Measurements from ENCODE around the gene MAP1LC3B.

MAP1LC3B gene

GRCh38 chr16:87441886-87442580 lies 49.9 kb downstream of the MAP1LC3B start:
- DNase-seq, result no peak
- H3K79me2 ChIP-seq (ENCODE audit: control insufficient read depth, insufficient read depth, low read length), result no peaks in the 10 kb centered on the region
- WGBS (ENCODE audit: extremely low coverage, insufficient coverage, low lambda C conversion rate), result no CpG with 5 or more reads among the region's 12 CpGs
- no peak overlapping the region for H3K9ac ChIP-seq (ENCODE audit: low read length)
- peaks cover 4% of the 10 kb centered on the region for H3K79me1 ChIP-seq (ENCODE audit: low read length)
- no peak overlapping the region for H3K4me3 ChIP-seq (ENCODE audit: low read length)
- H3K23ac ChIP-seq (ENCODE audit: low read length), result no peak overlapping the region
- H3K36me3 ChIP-seq (ENCODE audit: control insufficient read depth, insufficient read depth, low read length), result peaks cover 2% of the 10 kb centered on the region
- H2BK15ac ChIP-seq (replicated peaks; ENCODE audit: low read depth), result no peak overlapping the region
- no peak overlapping the region for H3K4me2 ChIP-seq (ENCODE audit: low read length)
- no peak overlapping the region for H3K18ac ChIP-seq (ENCODE audit: low read length)
- no peaks in the 10 kb centered on the region for H3K27me3 ChIP-seq (ENCODE audit: insufficient read depth, low read length, poor library complexity)
- H4K5ac ChIP-seq (ENCODE audit: low read length), result no peak overlapping the region
- H3K27ac ChIP-seq (ENCODE audit: low read depth, low read length), result no peak overlapping the region
- H4K8ac ChIP-seq (ENCODE audit: low read depth, low read length), result no peak overlapping the region
- H2BK120ac ChIP-seq (ENCODE audit: low read depth, low read length), result no peak overlapping the region
- H3K4ac ChIP-seq (ENCODE audit: low read depth, low read length), result no peak overlapping the region
- no peak overlapping the region for H2BK5ac ChIP-seq (ENCODE audit: low read length)
- no peaks in the 10 kb centered on the region for H3K4me1 ChIP-seq (ENCODE audit: control insufficient read depth, low read depth, low read length)
- H2AK5ac ChIP-seq (ENCODE audit: low read length), result no peak overlapping the region
- H3K56ac ChIP-seq (ENCODE audit: low read length), result no peak overlapping the region

- Histone ChIP-seq H3K4me2 (ENCODE audit: low read length) (no peak overlapping the region), H3K27ac (ENCODE audit: low read depth, low read length) (no peak overlapping the region), H3K79me1 (ENCODE audit: low read length) (peaks cover 4% of the 10 kb centered on the region), H3K56ac (ENCODE audit: low read length) (no peak overlapping the region), H3K27me3 (ENCODE audit: insufficient read depth, low read length, poor library complexity) (no peaks in the 10 kb centered on the region), H2BK15ac (replicated peaks; ENCODE audit: low read depth) (no peak overlapping the region), H3K18ac (ENCODE audit: low read length) (no peak overlapping the region), H3K9ac (ENCODE audit: low read length) (no peak overlapping the region), H4K8ac (ENCODE audit: low read depth, low read length) (no peak overlapping the region), H4K5ac (ENCODE audit: low read length) (no peak overlapping the region), H3K4me3 (ENCODE audit: low read length) (no peak overlapping the region), H3K4me1 (ENCODE audit: control insufficient read depth, low read depth, low read length) (no peaks in the 10 kb centered on the region), H2BK5ac (ENCODE audit: low read length) (no peak overlapping the region), H3K4ac (ENCODE audit: low read depth, low read length) (no peak overlapping the region), H3K23ac (ENCODE audit: low read length) (no peak overlapping the region), H2AK5ac (ENCODE audit: low read length) (no peak overlapping the region), H3K79me2 (ENCODE audit: control insufficient read depth, insufficient read depth, low read length) (no peaks in the 10 kb centered on the region), H2BK120ac (ENCODE audit: low read depth, low read length) (no peak overlapping the region), H3K36me3 (ENCODE audit: control insufficient read depth, insufficient read depth, low read length) (peaks cover 3% of the 10 kb centered on the region)
- DNase-seq, result no peak
- WGBS (ENCODE audit: extremely low coverage, insufficient coverage, low lambda C conversion rate), result no CpG with 5 or more reads among the region's 4 CpGs
Observed at GRCh38 chr16:87442581-87442966, 50.4 kb downstream of the MAP1LC3B start.

GRCh38 chr16:87443016-87443415 lies 50.9 kb downstream of the MAP1LC3B start:
- no peak overlapping the region for H2BK120ac ChIP-seq (ENCODE audit: low read depth, low read length)
- no peak overlapping the region for H3K4ac ChIP-seq (ENCODE audit: low read depth, low read length)
- no peak overlapping the region for H2BK5ac ChIP-seq (ENCODE audit: low read length)
- no peak overlapping the region for H4K5ac ChIP-seq (ENCODE audit: low read length)
- H3K27me3 ChIP-seq (ENCODE audit: insufficient read depth, low read length, poor library complexity), result no peaks in the 10 kb centered on the region
- no peak for DNase-seq
- H3K27ac ChIP-seq (ENCODE audit: low read depth, low read length), result no peak overlapping the region
- no peak overlapping the region for H3K9ac ChIP-seq (ENCODE audit: low read length)
- H3K79me1 ChIP-seq (ENCODE audit: low read length), result peaks cover 4% of the 10 kb centered on the region
- peaks cover 6% of the 10 kb centered on the region for H3K36me3 ChIP-seq (ENCODE audit: control insufficient read depth, insufficient read depth, low read length)
- H2BK15ac ChIP-seq (replicated peaks; ENCODE audit: low read depth), result no peak overlapping the region
- no peak overlapping the region for H2AK5ac ChIP-seq (ENCODE audit: low read length)
- no peak overlapping the region for H3K56ac ChIP-seq (ENCODE audit: low read length)
- H3K23ac ChIP-seq (ENCODE audit: low read length), result no peak overlapping the region
- WGBS (ENCODE audit: extremely low coverage, insufficient coverage, low lambda C conversion rate), result no CpG with 5 or more reads among the region's 8 CpGs
- H4K8ac ChIP-seq (ENCODE audit: low read depth, low read length), result no peak overlapping the region
- H3K4me3 ChIP-seq (ENCODE audit: low read length), result no peak overlapping the region
- no peak overlapping the region for H3K18ac ChIP-seq (ENCODE audit: low read length)
- H3K4me1 ChIP-seq (ENCODE audit: control insufficient read depth, low read depth, low read length), result no peaks in the 10 kb centered on the region
- no peak overlapping the region for H3K4me2 ChIP-seq (ENCODE audit: low read length)
- no peaks in the 10 kb centered on the region for H3K79me2 ChIP-seq (ENCODE audit: control insufficient read depth, insufficient read depth, low read length)

- DNase-seq, result no peak
- H3K56ac ChIP-seq (ENCODE audit: low read length), result no peak overlapping the region
- H3K18ac ChIP-seq (ENCODE audit: low read length), result no peak overlapping the region
- H3K9ac ChIP-seq (ENCODE audit: low read length), result no peak overlapping the region
- WGBS (ENCODE audit: extremely low coverage, insufficient coverage, low lambda C conversion rate), result no CpG with 5 or more reads among the region's 3 CpGs
- H2BK5ac ChIP-seq (ENCODE audit: low read length), result no peak overlapping the region
- peaks cover 4% of the 10 kb centered on the region for H3K79me1 ChIP-seq (ENCODE audit: low read length)
- H3K4me3 ChIP-seq (ENCODE audit: low read length), result no peak overlapping the region
- no peak overlapping the region for H3K4me2 ChIP-seq (ENCODE audit: low read length)
- no peaks in the 10 kb centered on the region for H3K79me2 ChIP-seq (ENCODE audit: control insufficient read depth, insufficient read depth, low read length)
- H4K8ac ChIP-seq (ENCODE audit: low read depth, low read length), result no peak overlapping the region
- no peak overlapping the region for H3K27ac ChIP-seq (ENCODE audit: low read depth, low read length)
- no peak overlapping the region for H3K4ac ChIP-seq (ENCODE audit: low read depth, low read length)
- no peak overlapping the region for H2BK120ac ChIP-seq (ENCODE audit: low read depth, low read length)
- H3K27me3 ChIP-seq (ENCODE audit: insufficient read depth, low read length, poor library complexity), result no peaks in the 10 kb centered on the region
- H3K4me1 ChIP-seq (ENCODE audit: control insufficient read depth, low read depth, low read length), result no peaks in the 10 kb centered on the region
- no peak overlapping the region for H2BK15ac ChIP-seq (replicated peaks; ENCODE audit: low read depth)
- H4K5ac ChIP-seq (ENCODE audit: low read length), result no peak overlapping the region
- no peak overlapping the region for H2AK5ac ChIP-seq (ENCODE audit: low read length)
- no peak overlapping the region for H3K23ac ChIP-seq (ENCODE audit: low read length)
- peaks cover 6% of the 10 kb centered on the region for H3K36me3 ChIP-seq (ENCODE audit: control insufficient read depth, insufficient read depth, low read length)
Observed at GRCh38 chr16:87443964-87444363, 51.8 kb downstream of the MAP1LC3B start.

- Histone ChIP-seq H3K56ac (ENCODE audit: low read length) (no peak overlapping the region), H3K79me2 (ENCODE audit: control insufficient read depth, insufficient read depth, low read length) (no peaks in the 10 kb centered on the region), H3K9ac (ENCODE audit: low read length) (no peak overlapping the region), H3K4me2 (ENCODE audit: low read length) (no peak overlapping the region), H2BK120ac (ENCODE audit: low read depth, low read length) (no peak overlapping the region), H3K23ac (ENCODE audit: low read length) (no peak overlapping the region), H4K5ac (ENCODE audit: low read length) (no peak overlapping the region), H3K4ac (ENCODE audit: low read depth, low read length) (no peak overlapping the region), H2BK5ac (ENCODE audit: low read length) (no peak overlapping the region), H2AK5ac (ENCODE audit: low read length) (no peak overlapping the region), H3K27me3 (ENCODE audit: insufficient read depth, low read length, poor library complexity) (no peaks in the 10 kb centered on the region), H3K4me3 (ENCODE audit: low read length) (no peak overlapping the region), H3K79me1 (ENCODE audit: low read length) (peaks cover 4% of the 10 kb centered on the region), H2BK15ac (replicated peaks; ENCODE audit: low read depth) (no peak overlapping the region), H3K4me1 (ENCODE audit: control insufficient read depth, low read depth, low read length) (no peaks in the 10 kb centered on the region), H3K27ac (ENCODE audit: low read depth, low read length) (no peak overlapping the region), H3K36me3 (ENCODE audit: control insufficient read depth, insufficient read depth, low read length) (peaks cover 6% of the 10 kb centered on the region), H3K18ac (ENCODE audit: low read length) (no peak overlapping the region), H4K8ac (ENCODE audit: low read depth, low read length) (no peak overlapping the region)
- no peak for DNase-seq
- no CpG with 5 or more reads among the region's 7 CpGs for WGBS (ENCODE audit: extremely low coverage, insufficient coverage, low lambda C conversion rate)
Observed at GRCh38 chr16:87445486-87445885, 53.4 kb downstream of the MAP1LC3B start.

- Histone ChIP-seq H2BK5ac (ENCODE audit: low read length) (no peak overlapping the region), H4K5ac (ENCODE audit: low read length) (no peak overlapping the region), H3K18ac (ENCODE audit: low read length) (no peak overlapping the region), H3K4me2 (ENCODE audit: low read length) (no peak overlapping the region), H2BK15ac (replicated peaks; ENCODE audit: low read depth) (no peak overlapping the region), H3K56ac (ENCODE audit: low read length) (no peak overlapping the region), H3K27me3 (ENCODE audit: insufficient read depth, low read length, poor library complexity) (no peaks in the 10 kb centered on the region), H3K23ac (ENCODE audit: low read length) (no peak overlapping the region), H2BK120ac (ENCODE audit: low read depth, low read length) (no peak overlapping the region), H2AK5ac (ENCODE audit: low read length) (no peak overlapping the region), H3K4me3 (ENCODE audit: low read length) (no peak overlapping the region), H3K79me1 (ENCODE audit: low read length) (peaks cover 4% of the 10 kb centered on the region), H3K79me2 (ENCODE audit: control insufficient read depth, insufficient read depth, low read length) (no peaks in the 10 kb centered on the region), H3K27ac (ENCODE audit: low read depth, low read length) (no peak overlapping the region), H3K36me3 (ENCODE audit: control insufficient read depth, insufficient read depth, low read length) (peaks cover 6% of the 10 kb centered on the region), H3K4ac (ENCODE audit: low read depth, low read length) (no peak overlapping the region), H3K4me1 (ENCODE audit: control insufficient read depth, low read depth, low read length) (no peaks in the 10 kb centered on the region), H3K9ac (ENCODE audit: low read length) (no peak overlapping the region), H4K8ac (ENCODE audit: low read depth, low read length) (no peak overlapping the region)
- no peak for DNase-seq
- no CpG with 5 or more reads among the region's 7 CpGs for WGBS (ENCODE audit: extremely low coverage, insufficient coverage, low lambda C conversion rate)
Observed at GRCh38 chr16:87446479-87446878, 54.3 kb downstream of the MAP1LC3B start.
